OCI-M1 (cell line): ENCODE measurements around the gene TMEM217.
A peak's percentile ranks its signal among the peaks of the same experiment; 100 is the strongest.

ENCODE experiments used
- DNase-seq: peaks from one replicate; lab custom pipeline; 2025; lab: John Stamatoyannopoulos, UW

The TMEM217 gene

GRCh38 chr6:37244430-37245310, 13.3 kb downstream of the TMEM217 start:
- DNase-seq: peak; percentile 64

- peak; percentile 77 for DNase-seq
These were observed 14.1 kb downstream of the TMEM217 start for GRCh38 chr6:37243816-37244370.

- no peak for DNase-seq
These were observed 14.7 kb downstream of the TMEM217 start for GRCh38 chr6:37243131-37243815.

- peak; percentile 69 for DNase-seq
These were observed 15.4 kb downstream of the TMEM217 start for GRCh38 chr6:37242429-37243052.

GRCh38 chr6:37241775-37242428, 16.0 kb downstream of the TMEM217 start:
- no peak for DNase-seq

- no peak for DNase-seq
These were observed 16.8 kb downstream of the TMEM217 start for GRCh38 chr6:37241131-37241530.

GRCh38 chr6:37239950-37240713, 17.8 kb downstream of the TMEM217 start:
- DNase-seq: peak; percentile 98

GRCh38 chr6:37239526-37239925, 18.4 kb downstream of the TMEM217 start:
- DNase-seq: no peak

GRCh38 chr6:37238381-37238780, 19.6 kb downstream of the TMEM217 start:
- DNase-seq: no peak

- DNase-seq: no peak
These were observed 20.2 kb downstream of the TMEM217 start for GRCh38 chr6:37237789-37238188.

GRCh38 chr6:37236921-37237320, 21.0 kb downstream of the TMEM217 start:
- DNase-seq: no peak

- DNase-seq: no peak
These were observed 24.4 kb downstream of the TMEM217 start for GRCh38 chr6:37233541-37233940.

GRCh38 chr6:37232430-37233017, 25.4 kb downstream of the TMEM217 start:
- DNase-seq: peak; percentile 89

- DNase-seq: no peak
These were observed 27.8 kb downstream of the TMEM217 start for GRCh38 chr6:37230104-37230503.

- no peak for DNase-seq
These were observed 32.4 kb downstream of the TMEM217 start for GRCh38 chr6:37225350-37226169.

GRCh38 chr6:37222992-37223391, 35.0 kb downstream of the TMEM217 start:
- DNase-seq: no peak

GRCh38 chr6:37222125-37222967, 35.6 kb downstream of the TMEM217 start:
- DNase-seq: peak; percentile 90

- DNase-seq: no peak
These were observed 36.3 kb downstream of the TMEM217 start for GRCh38 chr6:37221585-37222124.

GRCh38 chr6:37218511-37218910, 39.4 kb downstream of the TMEM217 start:
- no peak for DNase-seq
